Fibroblast of skin of right quadriceps (primary cell): ENCODE data around the gene NEGR1.
A peak's percentile ranks its signal among the peaks of the same experiment; 100 is the strongest.

Experiments used
- DNase-seq: peaks from one replicate; pipeline ENCODE4 v3.0.0-alpha.2; 2013

The NEGR1 gene

DNA sequence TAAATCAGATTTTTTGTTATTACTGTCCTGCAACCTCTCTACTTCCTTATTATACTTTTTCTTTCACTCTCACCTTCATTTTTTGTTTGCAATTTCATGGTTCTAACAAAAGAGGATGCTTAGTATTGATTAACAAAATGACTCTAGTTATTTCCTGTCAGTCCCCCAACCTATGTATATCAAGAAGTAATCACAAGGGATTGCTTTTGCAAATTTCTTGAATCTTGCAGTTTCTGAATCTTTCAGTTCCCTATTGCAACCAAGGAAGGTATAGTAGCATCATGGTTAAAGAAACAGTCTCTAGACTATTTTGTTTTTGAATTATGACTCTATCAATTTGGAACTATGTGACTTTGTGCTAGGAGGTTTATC, 446.9 kb downstream of the NEGR1 start:
- no peak for DNase-seq

DNA sequence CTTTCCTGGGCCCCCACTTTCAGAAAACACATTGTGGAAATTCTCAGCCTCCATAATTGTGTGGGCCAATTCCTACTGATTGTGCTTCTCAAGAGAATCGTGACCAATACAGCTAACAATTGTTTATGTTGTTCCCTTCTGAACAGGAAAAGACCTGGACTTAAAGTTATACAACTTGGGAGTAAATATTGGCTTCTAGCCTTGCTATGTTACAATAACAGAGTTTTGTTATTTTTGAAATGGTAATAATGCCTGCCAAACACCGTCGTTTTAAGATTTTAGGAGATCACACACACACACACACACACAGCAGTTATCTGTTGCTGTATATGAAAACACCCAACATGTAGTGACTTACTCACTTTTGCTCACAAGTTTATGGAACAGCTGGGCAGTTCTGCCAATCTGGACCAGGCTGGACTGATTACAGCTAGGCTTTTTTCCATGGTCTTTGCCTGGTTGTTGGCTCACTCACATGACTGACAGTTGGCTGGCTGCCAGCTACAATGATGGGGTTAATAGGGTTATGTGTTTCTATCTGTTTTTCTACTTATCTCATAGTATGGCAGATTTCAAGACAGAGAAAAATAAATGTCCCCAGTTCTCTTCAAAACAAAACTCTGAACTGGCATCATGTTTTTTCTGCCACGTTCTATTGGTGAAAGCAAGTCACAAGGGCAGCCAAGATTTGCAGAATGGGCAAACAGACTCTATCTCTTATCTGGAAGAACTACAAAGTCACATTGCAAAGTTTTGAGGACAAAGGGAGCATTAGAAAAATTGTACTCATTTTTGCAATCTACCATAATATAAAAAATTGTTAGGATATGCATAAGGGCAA, 447.5 kb downstream of the NEGR1 start:
- DNase-seq = no peak

DNA sequence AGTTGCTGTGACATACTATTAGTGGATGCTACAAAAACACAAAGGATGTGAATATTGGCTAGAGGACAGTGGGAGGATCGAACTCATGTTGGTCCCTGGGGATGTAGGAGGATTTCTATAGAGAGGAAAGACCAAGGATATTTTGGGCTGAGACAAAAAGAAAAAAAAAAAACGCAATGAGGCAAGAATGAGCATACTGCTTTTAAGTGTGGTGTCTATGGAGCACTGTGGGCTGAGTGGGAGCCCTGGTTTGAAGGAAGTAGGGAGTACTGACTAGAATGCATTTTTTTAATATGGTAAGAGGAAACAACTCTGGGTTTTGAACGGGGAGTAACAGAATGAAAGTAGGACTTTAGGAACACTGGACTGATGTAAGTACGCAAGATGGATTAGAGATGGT, 450.7 kb downstream of the NEGR1 start:
- no peak for DNase-seq

GRCh38 chr1:71829346-71829745, 453.0 kb downstream of the NEGR1 start:
- DNase-seq = no peak

DNA sequence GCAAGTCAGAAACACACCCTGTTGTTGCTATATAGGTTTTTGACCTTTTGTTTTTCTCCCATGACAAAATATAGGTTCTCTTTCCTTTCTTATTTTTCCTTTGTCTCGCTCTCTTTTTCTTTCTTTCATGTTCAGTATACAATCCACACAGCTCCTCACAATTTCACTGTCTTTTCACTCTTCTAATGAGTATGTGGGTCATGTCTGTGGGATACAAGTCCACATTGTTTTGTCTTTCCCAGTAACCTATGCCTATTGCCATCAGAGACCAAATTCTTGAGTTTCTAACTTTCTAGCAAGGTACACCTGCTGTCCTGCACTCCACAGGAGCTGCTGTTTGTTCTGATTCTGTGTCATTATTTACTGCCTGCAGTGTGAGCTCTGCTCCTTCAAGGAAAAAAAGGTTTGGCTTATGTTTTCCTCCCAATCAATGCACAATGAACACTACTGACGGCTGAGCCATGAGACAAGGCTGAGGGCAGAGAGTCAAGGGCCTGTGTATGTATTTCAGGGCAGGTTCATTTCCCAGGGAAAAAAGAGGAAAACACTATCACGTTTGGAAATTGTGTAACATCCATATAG, 453.8 kb downstream of the NEGR1 start:
- no peak for DNase-seq

DNA sequence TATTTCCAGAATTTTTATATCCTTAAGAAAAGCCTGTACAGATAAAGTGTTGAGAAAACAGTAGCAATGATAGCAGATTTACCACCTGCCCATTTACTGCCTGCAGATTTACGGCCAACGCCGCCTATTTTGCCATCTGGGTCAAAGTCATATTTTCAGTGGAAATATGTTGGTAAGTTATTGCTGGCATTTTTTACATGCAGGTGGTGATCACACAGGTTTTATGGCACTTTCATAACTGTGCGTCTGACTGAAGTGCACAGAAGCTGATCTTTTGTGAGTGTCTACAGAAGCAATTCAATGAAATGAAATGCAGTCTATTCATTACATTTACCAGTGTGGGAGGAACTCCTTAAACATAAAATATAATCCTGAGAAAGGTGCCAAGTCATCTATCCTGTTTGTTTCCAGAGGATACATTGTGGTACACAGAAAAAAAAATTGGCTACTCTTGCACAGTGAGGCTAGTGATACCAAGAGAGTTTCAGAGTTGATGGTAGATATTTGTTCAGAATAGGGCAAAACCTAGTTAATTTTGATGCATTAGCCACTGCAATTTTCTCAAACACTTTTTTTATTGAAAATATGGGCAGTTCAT, 458.5 kb downstream of the NEGR1 start:
- no peak for DNase-seq

- no peak for DNase-seq
These were observed 465.3 kb downstream of the NEGR1 start for GRCh38 chr1:71817028-71817427.

GRCh38 chr1:71809085-71809484, 473.3 kb downstream of the NEGR1 start:
- no peak for DNase-seq

- DNase-seq = no peak
These were observed 478.2 kb downstream of the NEGR1 start for GRCh38 chr1:71804140-71804539.

DNA sequence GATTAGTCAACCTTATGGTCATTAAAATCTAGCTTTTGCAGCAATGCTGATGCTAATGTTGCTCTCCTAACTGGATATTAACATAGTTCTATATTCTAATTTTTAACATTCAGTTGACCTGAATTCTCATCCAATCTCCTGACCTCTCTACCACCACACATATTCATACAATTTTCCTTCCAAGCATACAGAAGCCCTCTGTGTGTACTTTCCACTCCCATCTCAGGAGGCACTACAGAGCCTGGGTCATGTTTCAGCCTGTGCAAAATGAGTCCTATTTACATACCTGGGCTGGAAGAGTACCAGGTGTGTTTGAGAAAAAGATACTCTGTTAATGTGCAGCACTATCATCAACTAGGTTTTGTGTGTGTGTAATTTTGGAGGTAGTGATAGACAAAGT, 486.3 kb downstream of the NEGR1 start:
- no peak for DNase-seq

DNA sequence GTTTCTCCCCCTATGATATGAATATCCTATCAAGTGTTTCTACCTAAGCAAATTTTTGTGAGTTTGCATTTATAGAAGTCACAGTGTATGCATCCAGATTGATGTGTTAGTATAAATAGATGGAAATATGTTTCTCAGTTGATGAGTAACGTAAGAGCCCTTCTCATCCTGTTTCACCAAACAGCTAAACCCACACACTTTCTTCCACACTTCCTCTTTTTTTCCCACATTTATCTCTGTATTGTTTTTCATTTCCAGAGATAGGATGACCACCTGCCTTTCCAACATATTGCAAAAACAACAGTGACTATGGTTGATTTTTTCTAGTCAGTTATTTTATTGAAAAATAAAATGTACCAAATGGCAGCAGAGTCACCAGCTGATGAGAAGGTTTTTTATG, 490.1 kb downstream of the NEGR1 start:
- no peak for DNase-seq

- DNase-seq = no peak
These were observed 494.2 kb downstream of the NEGR1 start for GRCh38 chr1:71788113-71788512.

- peak; percentile 23 for DNase-seq
These were observed 494.6 kb downstream of the NEGR1 start for GRCh38 chr1:71787699-71788098.

GRCh38 chr1:71786218-71786617, 496.1 kb downstream of the NEGR1 start:
- DNase-seq = no peak

DNA sequence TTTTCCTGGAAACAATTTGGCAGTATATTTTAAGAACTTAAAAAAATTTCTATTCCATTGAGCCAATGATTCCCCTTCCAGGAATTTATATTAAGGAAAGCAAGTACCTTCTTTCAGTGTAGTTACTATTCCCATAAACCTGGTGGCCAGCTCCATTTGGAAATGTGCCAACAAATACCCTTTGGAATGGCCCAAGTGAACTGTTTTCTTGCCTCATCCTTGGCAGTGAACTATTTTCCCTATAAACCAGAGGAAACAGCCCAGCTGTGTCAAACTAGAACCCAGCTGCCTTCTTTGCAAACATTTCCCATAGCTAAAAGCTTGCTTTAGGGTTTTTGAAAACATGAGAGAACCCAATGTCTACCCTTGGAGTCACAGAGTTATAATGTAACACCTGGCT, 496.9 kb downstream of the NEGR1 start:
- DNase-seq = peak; percentile 14

- DNase-seq = no peak
These were observed 497.3 kb downstream of the NEGR1 start for GRCh38 chr1:71785000-71785399.

DNA sequence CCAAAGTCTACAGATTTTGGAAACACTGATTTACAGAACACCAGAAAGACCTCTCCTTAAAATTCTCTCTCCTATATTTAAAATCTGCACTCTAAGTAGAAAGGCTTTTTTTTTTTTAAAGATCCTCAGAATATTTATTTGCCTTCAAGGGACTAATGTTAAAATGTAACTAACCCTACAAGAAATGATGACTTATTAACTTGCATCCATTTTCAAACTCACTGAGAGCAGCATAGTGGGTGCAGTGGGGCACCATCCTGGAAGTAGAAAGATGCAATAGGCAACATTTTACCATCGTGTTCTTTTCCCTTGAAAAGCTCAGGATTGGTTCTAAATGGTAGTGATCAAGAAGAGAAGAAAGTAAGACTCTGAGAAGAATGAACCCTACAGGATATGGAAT, 498.1 kb downstream of the NEGR1 start:
- DNase-seq = no peak

DNA sequence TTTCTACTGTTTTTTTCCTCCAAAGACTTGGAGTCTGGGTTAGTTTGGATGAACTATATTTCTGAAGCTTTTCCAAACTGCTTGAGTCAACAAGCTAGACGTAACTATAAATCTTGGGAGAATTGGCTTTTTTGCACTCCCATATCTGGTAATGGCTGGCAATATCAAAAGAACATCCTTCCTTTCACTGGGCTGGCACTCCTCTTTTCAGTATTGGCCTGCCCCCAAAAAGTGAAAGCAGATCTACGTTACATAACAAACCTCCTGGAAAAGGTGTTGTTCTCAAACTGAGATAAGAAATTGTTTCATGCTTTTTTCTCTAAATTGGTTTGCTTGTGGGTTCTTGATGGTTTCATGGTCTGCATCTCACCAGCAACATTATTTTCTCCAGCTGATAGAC, 499.3 kb downstream of the NEGR1 start:
- DNase-seq = no peak

GRCh38 chr1:71781450-71781849, 500.9 kb downstream of the NEGR1 start:
- no peak for DNase-seq

GRCh38 chr1:71780681-71781080, 501.7 kb downstream of the NEGR1 start:
- peak; percentile 19 for DNase-seq

- DNase-seq = no peak
These were observed 503.4 kb downstream of the NEGR1 start for GRCh38 chr1:71778940-71779339.

DNA sequence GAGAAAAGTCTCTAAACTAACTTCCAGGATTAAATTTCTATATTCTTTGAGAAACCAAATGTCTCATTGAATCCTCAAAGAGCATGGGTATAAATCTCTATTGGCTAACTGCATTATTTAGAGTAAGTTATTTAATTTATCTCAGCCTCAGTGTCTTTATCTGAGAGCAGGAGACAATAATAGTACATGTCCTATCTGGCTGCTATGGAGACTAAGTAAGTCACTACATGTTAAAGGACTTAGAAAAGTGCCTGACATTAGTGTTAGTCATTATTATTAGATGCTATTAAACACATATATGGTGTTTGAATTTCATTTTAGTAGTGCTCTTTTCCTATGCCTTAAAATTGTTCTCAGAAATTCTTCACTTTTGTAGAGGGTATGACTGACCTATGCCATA, 505.2 kb downstream of the NEGR1 start:
- no peak for DNase-seq

GRCh38 chr1:71774705-71775104, 507.6 kb downstream of the NEGR1 start:
- DNase-seq = no peak

DNA sequence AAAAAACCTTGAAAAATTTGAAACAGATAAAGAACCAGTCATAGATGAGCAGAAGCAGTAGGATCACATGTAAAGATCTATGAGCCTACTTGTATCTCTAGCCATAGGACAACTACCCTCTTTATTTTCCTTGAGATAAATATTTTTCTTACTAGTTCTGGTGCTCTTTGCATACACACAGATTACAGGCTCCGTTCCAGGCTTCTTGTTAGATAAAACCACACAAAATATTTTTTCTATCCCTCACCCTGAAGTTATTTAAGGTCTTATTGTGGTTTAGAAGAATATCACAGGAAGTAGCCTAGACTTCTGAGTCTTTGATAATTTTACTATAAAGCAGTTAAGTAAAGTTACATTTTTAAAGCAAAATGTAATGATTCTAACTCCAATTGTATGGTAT, 512.2 kb downstream of the NEGR1 start:
- DNase-seq = peak; percentile 71
